HepG2 (cell line): Measurements from ENCODE around the gene USP34. TPM values are rescaled to one million over a fixed set of nuclear protein-coding genes. Genes with fewer than 3 reads are reported as not detected.

Experiments used
- AHR ChIP-seq: IDR thresholded peaks from 2 replicates; pipeline ENCODE4 v1.6.1; 2018; ENCODE audit warnings: missing genetic modification reagents, missing compliant biosample characterization
- BORCS8-MEF2B ChIP-seq: sonication (generic); formaldehyde crosslinking; IDR thresholded peaks from 2 replicates; pipeline ENCODE4 v1.8.0; 2022; ENCODE audit warnings: mild to moderate bottlenecking, missing genetic modification reagents
- ELF4 ChIP-seq: sonication (generic); formaldehyde crosslinking; IDR thresholded peaks from 2 replicates; pipeline ENCODE4 v1.5.0; 2020; ENCODE audit warnings: missing genetic modification reagents, mild to moderate bottlenecking, moderate library complexity, borderline replicate concordance
- HIVEP1 ChIP-seq: sonication (generic); formaldehyde crosslinking; IDR thresholded peaks from 2 replicates; pipeline ENCODE4 v1.4.0; 2020; ENCODE audit warnings: mild to moderate bottlenecking, missing genetic modification reagents
- HOXD1 ChIP-seq: sonication (generic); formaldehyde crosslinking; IDR thresholded peaks from 2 replicates; pipeline ENCODE4 v1.5.0; 2020; ENCODE audit warnings: missing genetic modification reagents
- PRMT3 ChIP-seq: sonication (generic); formaldehyde crosslinking; IDR thresholded peaks from 2 replicates; pipeline ENCODE4 v1.8.1; 2022; ENCODE audit warnings: low read depth, mild to moderate bottlenecking, moderate library complexity, missing genetic modification reagents, borderline replicate concordance
- SMAD1 ChIP-seq: sonication (generic); formaldehyde crosslinking; IDR thresholded peaks from 2 replicates; pipeline ENCODE4 v1.4.0; 2020; ENCODE audit warnings: missing genetic modification reagents, low read depth, mild to moderate bottlenecking, borderline replicate concordance
- SMAD9 ChIP-seq: sonication (generic); formaldehyde crosslinking; IDR thresholded peaks from 2 replicates; pipeline ENCODE4 v1.5.1; 2020; ENCODE audit warnings: mild to moderate bottlenecking, missing genetic modification reagents
- SNAPC2 ChIP-seq: sonication (generic); formaldehyde crosslinking; IDR thresholded peaks from 2 replicates; pipeline ENCODE4 v1.8.1; 2022; ENCODE audit warnings: mild to moderate bottlenecking, missing genetic modification reagents
- SP1 ChIP-seq, 2 experiments: fragments of 450-650 bp in 1 of 2; sonication (generic) in 1 of 2; formaldehyde crosslinking in 1 of 2; IDR thresholded peaks; 2 replicates each; pipeline versions ENCODE4 v1.4.0 to v1.6.1; 2016 to 2020; ENCODE audit warnings: missing genetic modification reagents in 1 of 2
- SRY ChIP-seq: sonication (generic); formaldehyde crosslinking; IDR thresholded peaks from 2 replicates; pipeline ENCODE4 v1.8.0; 2022; ENCODE audit warnings: mild to moderate bottlenecking, missing genetic modification reagents
- SSRP1 ChIP-seq: IDR thresholded peaks from 2 replicates; pipeline ENCODE4 v1.6.1; 2016; ENCODE audit warnings: control low read depth
- TBL1XR1 ChIP-seq: fragments of 150-350 bp; IDR thresholded peaks from 2 replicates; pipeline ENCODE4 v1.6.1; 2014; ENCODE audit warnings: borderline replicate concordance, low read length; ENCODE audit not compliant: partially characterized antibody
- TOE1 ChIP-seq: sonication (generic); formaldehyde crosslinking; IDR thresholded peaks from 2 replicates; pipeline ENCODE4 v1.4.0; 2020; ENCODE audit warnings: mild to moderate bottlenecking, missing genetic modification reagents
- U2AF1 ChIP-seq: fragments of 200-400 bp; formaldehyde crosslinking; optimal IDR thresholded peaks from 2 replicates; pipeline ENCODE3; 2017; ENCODE audit warnings: mild to moderate bottlenecking, low read depth, low read length
- ZNF121 ChIP-seq: sonication (generic); formaldehyde crosslinking; IDR thresholded peaks from 2 replicates; pipeline ENCODE4 v1.5.0; 2020; ENCODE audit warnings: mild to moderate bottlenecking, missing genetic modification reagents
- ZNF251 ChIP-seq: sonication (generic); formaldehyde crosslinking; IDR thresholded peaks from 2 replicates; pipeline ENCODE4 v1.9.0; 2021; ENCODE audit warnings: mild to moderate bottlenecking, missing genetic modification reagents
- ZNF33B ChIP-seq: sonication (generic); formaldehyde crosslinking; IDR thresholded peaks from 2 replicates; pipeline ENCODE4 v1.5.1; 2020; ENCODE audit warnings: mild to moderate bottlenecking, missing genetic modification reagents
- ZNF629 ChIP-seq: sonication (generic); formaldehyde crosslinking; conservative IDR thresholded peaks from 2 replicates; pipeline ENCODE4 v1.5.0; 2020; ENCODE audit warnings: missing genetic modification reagents
- ZNF674 ChIP-seq: sonication (generic); formaldehyde crosslinking; IDR thresholded peaks from 2 replicates; pipeline ENCODE4 v1.5.0; 2020; ENCODE audit warnings: low read depth, mild to moderate bottlenecking, missing genetic modification reagents
- ZNF713 ChIP-seq: sonication (generic); formaldehyde crosslinking; IDR thresholded peaks from 2 replicates; pipeline ENCODE4 v1.4.0; 2020; ENCODE audit warnings: mild to moderate bottlenecking, missing genetic modification reagents
- ZSCAN20 ChIP-seq: sonication (generic); formaldehyde crosslinking; IDR thresholded peaks from 2 replicates; pipeline ENCODE4 v1.4.0; 2020; ENCODE audit warnings: missing genetic modification reagents, mild to moderate bottlenecking, borderline replicate concordance
- polyA plus RNA-seq, 8 experiments: library from polyadenylated mRNA; depleted of rRNA in 3 of 8; stranded (reverse) in 7 of 8; unstranded in 1 of 8; fragments of >200 nt; fragmentation: Illumina TruSeq in 4 of 8; extraction: Trizol in 4 of 8; gene quantifications; 2 replicates each; pipeline versions ENCODE4 v1.2.1 to v1.2.3, GENCODE V29; 2011 to 2016; ENCODE audit warnings: low read depth in 4 of 8, missing spikeins in 1 of 8, mixed read lengths in 1 of 8; ENCODE audit not compliant: insufficient read depth in 1 of 8
- total RNA-seq, 5 experiments: library from RNA; depleted of rRNA; stranded (reverse); fragments of >200 nt; fragmentation: Illumina TruSeq; extraction: Trizol; gene quantifications; 2 replicates each; pipeline ENCODE4 v1.2.3, GENCODE V29; 2016; ENCODE audit warnings: low read depth in 1 of 5
- TF ChIP-seq, protein P1 (sequence below): sonication (generic); formaldehyde crosslinking; IDR thresholded peaks from 2 replicates; pipeline ENCODE4 v1.4.0; 2020; ENCODE audit warnings: mild to moderate bottlenecking, missing genetic modification reagents
- TF ChIP-seq, protein P2 (sequence below): sonication (generic); formaldehyde crosslinking; IDR thresholded peaks from 2 replicates; pipeline ENCODE4 v1.4.0; 2020; ENCODE audit warnings: mild to moderate bottlenecking, missing genetic modification reagents, borderline replicate concordance
- TF ChIP-seq, protein P3 (sequence below): IDR thresholded peaks from 2 replicates; pipeline ENCODE4 v1.6.1; 2012; ENCODE audit warnings: low read depth, low read length, improper control_type of control experiment
- TF ChIP-seq, protein P4 (sequence below): sonication (generic); formaldehyde crosslinking; IDR thresholded peaks from 2 replicates; pipeline ENCODE4 v1.5.0; 2020; ENCODE audit warnings: missing genetic modification reagents

USP34 gene
- total and polyA plus RNA-seq, 2 of the 13 experiments (the other 11 are each of a cell fraction or from before 2014, with no cell fraction given), result 99.2 to 100 TPM

DNA sequence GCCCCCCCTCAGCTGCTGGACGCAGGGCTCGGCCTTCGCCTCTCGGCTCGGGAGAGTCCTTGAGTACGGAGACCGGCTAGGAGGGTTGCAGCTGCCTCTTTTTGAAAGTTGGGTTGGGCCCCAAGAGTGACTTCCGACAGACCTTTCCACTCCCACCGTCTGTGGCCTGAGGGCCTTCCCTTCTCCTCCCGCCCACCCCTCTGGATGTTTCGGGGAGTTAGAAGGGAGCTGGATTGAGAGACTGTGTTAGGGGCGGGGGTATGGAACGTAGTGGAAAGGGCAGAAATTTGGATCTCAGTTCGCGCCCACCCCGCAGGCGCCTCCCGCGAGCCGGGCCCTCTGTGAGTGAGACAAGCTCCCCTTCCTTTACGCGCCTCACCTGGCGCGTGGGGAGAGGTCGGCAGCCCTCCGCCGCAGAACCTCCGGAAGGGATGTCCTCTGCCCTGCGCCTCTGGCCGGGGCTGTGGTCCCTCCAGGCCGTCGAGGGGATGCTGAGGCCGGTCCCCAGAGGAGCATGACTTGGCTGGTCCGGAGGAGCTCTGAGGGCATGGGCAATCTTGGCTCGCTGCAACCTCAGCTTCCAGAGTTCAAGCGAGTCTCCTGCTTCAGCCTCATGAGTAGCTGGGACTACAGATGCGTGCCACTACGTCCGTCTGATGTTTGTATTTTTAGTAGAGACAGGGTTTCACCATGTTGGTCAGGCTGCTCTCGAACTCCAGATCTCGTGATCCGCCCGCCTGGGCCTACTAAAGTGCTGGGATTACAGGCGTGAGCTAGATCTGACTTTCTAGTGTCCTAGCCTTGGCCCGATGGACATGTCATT is 292.9 kb downstream of the USP34 start (continued):
- peak; percentile 84 for TF ChIP-seq U2AF1
- TF ChIP-seq ZNF629, result peak; percentile 25; the same call in 1 of the 2 replicates
- TF ChIP-seq, protein P1, sequence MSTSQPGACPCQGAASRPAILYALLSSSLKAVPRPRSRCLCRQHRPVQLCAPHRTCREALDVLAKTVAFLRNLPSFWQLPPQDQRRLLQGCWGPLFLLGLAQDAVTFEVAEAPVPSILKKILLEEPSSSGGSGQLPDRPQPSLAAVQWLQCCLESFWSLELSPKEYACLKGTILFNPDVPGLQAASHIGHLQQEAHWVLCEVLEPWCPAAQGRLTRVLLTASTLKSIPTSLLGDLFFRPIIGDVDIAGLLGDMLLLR, result no peak
- TF ChIP-seq ZNF33B (CRISPR knock-in tag), result 0 out of 2 replicates have a peak, but pooled peaks have one; percentile 9
- peak; percentile 65; the same call in 1 of the 2 replicates for TF ChIP-seq BORCS8-MEF2B (CRISPR knock-in tag)
- no peak; the same call in 1 of the 2 replicates for TF ChIP-seq HIVEP1 (CRISPR knock-in tag)
- TF ChIP-seq AHR, result 0 out of 2 replicates have a peak, but pooled peaks have one; percentile 27
- no peak for TF ChIP-seq SP1 (IDR thresholded peaks at IDR 0.05)
- TF ChIP-seq SP1 (CRISPR knock-in tag; IDR thresholded peaks at IDR 0.05), result no peak
- TF ChIP-seq TBL1XR1, result no peak
- TF ChIP-seq ZNF251 (CRISPR knock-in tag), result no peak
- no peak for TF ChIP-seq TOE1 (CRISPR knock-in tag)
- TF ChIP-seq HOXD1 (CRISPR knock-in tag), result no peak
- no peak for TF ChIP-seq SMAD1 (CRISPR knock-in tag)
- TF ChIP-seq, protein P2, sequence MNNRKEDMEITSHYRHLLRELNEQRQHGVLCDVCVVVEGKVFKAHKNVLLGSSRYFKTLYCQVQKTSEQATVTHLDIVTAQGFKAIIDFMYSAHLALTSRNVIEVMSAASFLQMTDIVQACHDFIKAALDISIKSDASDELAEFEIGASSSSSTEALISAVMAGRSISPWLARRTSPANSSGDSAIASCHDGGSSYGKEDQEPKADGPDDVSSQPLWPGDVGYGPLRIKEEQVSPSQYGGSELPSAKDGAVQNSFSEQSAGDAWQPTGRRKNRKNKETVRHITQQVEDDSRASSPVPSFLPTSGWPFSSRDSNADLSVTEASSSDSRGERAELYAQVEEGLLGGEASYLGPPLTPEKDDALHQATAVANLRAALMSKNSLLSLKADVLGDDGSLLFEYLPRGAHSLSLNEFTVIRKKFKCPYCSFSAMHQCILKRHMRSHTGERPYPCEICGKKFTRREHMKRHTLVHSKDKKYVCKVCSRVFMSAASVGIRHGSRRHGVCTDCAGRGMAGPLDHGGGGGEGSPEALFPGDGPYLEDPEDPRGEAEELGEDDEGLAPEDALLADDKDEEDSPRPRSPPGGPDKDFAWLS (CRISPR knock-in tag), result no peak
- TF ChIP-seq ZSCAN20, result no peak
- peak; percentile 64; the same call in 1 of the 2 replicates for TF ChIP-seq SSRP1 (CRISPR knock-in tag)
- 0 out of 2 replicates have a peak, but pooled peaks have one; percentile 58 for TF ChIP-seq SMAD9 (CRISPR knock-in tag)
- 0 out of 2 replicates have a peak, but pooled peaks have one; percentile 79 for TF ChIP-seq SNAPC2
- TF ChIP-seq ZNF674, result no peak
- peak; percentile 46; the same call in 1 of the 2 replicates for TF ChIP-seq PRMT3 (CRISPR knock-in tag)
- no peak for TF ChIP-seq ELF4
- no peak for TF ChIP-seq ZNF713 (CRISPR knock-in tag)
- TF ChIP-seq SRY (CRISPR knock-in tag), result no peak
- no peak for TF ChIP-seq ZNF121 (CRISPR knock-in tag)
- TF ChIP-seq, protein P3, sequence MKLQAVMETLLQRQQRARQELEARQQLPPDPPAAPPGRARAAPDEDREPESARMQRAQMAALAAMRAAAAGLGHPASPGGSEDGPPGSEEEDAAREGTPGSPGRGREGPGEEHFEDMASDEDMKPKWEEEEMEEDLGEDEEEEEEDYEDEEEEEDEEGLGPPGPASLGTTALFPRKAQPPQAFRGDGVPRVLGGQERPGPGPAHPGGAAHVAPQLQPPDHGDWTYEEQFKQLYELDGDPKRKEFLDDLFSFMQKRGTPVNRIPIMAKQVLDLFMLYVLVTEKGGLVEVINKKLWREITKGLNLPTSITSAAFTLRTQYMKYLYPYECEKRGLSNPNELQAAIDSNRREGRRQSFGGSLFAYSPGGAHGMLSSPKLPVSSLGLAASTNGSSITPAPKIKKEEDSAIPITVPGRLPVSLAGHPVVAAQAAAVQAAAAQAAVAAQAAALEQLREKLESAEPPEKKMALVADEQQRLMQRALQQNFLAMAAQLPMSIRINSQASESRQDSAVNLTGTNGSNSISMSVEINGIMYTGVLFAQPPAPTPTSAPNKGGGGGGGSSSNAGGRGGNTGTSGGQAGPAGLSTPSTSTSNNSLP, result no peak
- TF ChIP-seq, protein P4, sequence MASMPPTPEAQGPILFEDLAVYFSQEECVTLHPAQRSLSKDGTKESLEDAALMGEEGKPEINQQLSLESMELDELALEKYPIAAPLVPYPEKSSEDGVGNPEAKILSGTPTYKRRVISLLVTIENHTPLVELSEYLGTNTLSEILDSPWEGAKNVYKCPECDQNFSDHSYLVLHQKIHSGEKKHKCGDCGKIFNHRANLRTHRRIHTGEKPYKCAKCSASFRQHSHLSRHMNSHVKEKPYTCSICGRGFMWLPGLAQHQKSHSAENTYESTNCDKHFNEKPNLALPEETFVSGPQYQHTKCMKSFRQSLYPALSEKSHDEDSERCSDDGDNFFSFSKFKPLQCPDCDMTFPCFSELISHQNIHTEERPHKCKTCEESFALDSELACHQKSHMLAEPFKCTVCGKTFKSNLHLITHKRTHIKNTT (CRISPR knock-in tag), result no peak
